Heart left ventricle (tissue), 16 donors: ENCODE measurements around the gene PRDM15. TPM values are rescaled to one million over a fixed set of nuclear protein-coding genes. Genes with fewer than 3 reads are reported as not detected.

Experiments used
- ATAC-seq, 4 donors: fragments of 200-7000 bp; cut with Tn5 transposase; one replicate each; pipeline ENCODE4 v1.9.1; 2020 to 2022; ENCODE audit warnings: moderate library complexity in 4 of 4, mild to moderate bottlenecking in 3 of 4, moderate number of reproducible peaks in 1 of 4
- DNase-seq, 5 donors: peaks; one replicate each; pipeline ENCODE4 v3.0.0-alpha.2; 2020
- H3K27ac ChIP-seq, 12 donors: fragments of 200-600 bp; sonication (generic) in 4 of 12; one replicate each; pipeline versions ENCODE4 v1.5.0 to v1.8.0; 2016 to 2022; ENCODE audit warnings: mild to moderate bottlenecking in 2 of 12
- H3K27me3 ChIP-seq, 9 donors: fragments of 200-600 bp; sonication (generic) in 2 of 9; one replicate each; pipeline versions ENCODE4 v1.5.1 to v1.8.0; 2016 to 2022; ENCODE audit warnings: mild to moderate bottlenecking in 3 of 9
- H3K36me3 ChIP-seq, 9 donors: fragments of 200-600 bp; sonication (generic) in 2 of 9; one replicate each; pipeline versions ENCODE4 v1.5.0 to v1.8.0; 2018 to 2022; ENCODE audit warnings: mild to moderate bottlenecking in 2 of 9
- H3K4me1 ChIP-seq, 12 donors: fragments of 200-600 bp; sonication (generic) in 4 of 12; one replicate each; pipeline versions ENCODE4 v1.5.0 to v1.8.0; 2016 to 2022; ENCODE audit warnings: mild to moderate bottlenecking in 3 of 12
- H3K4me3 ChIP-seq, 12 donors: fragments of 200-600 bp; sonication (generic) in 4 of 12; one replicate each; pipeline versions ENCODE4 v1.5.0 to v1.8.0; 2017 to 2022; ENCODE audit warnings: mild to moderate bottlenecking in 9 of 12, moderate library complexity in 4 of 12
- H3K9me3 ChIP-seq, 12 donors: fragments of 200-600 bp; sonication (generic) in 4 of 12; one replicate each; pipeline versions ENCODE4 v1.5.0 to v1.8.0; 2016 to 2022; ENCODE audit warnings: mild to moderate bottlenecking in 1 of 12
- CTCF ChIP-seq, 12 donors: fragments of 200-600 bp; sonication (generic) in 4 of 12; IDR thresholded peaks; one replicate each; pipeline versions ENCODE4 v1.5.0 to v1.8.0; 2018 to 2022; ENCODE audit warnings: antibody characterized with exemption in 12 of 12, mild to moderate bottlenecking in 5 of 12
- POLR2A ChIP-seq, 2 donors: fragments of 450-650 bp; IDR thresholded peaks; one replicate each; pipeline ENCODE4 v1.6.1; 2017; ENCODE audit warnings: antibody characterized with exemption in 2 of 2, mild to moderate bottlenecking in 2 of 2, moderate library complexity in 2 of 2
- WGBS, 4 donors: extraction: QIAGEN DNeasy Blood & Tissue Kit in 2 of 4; methylation state at CpG; one replicate each; pipeline versions ENCODE4 v1.1.5 to v1.1.7; 2013 to 2018; 5-methylcytosine and 5-hydroxymethylcytosine counted together
- intact Hi-C, 10 donors: fragments of 100-400 bp; cut with DNase I; formaldehyde crosslinking; loops; one replicate each; pipeline versions ENCODE4 v1.11.1 to v1.14.2; 2022
- polyA plus RNA-seq, 2 donors: library from polyadenylated mRNA; stranded (reverse); fragments of 200-250 nt; gene quantifications; one replicate each; pipeline ENCODE4 v1.2.3, GENCODE V29; 2013
- total RNA-seq, 9 donors: library from RNA; depleted of rRNA in 2 of 9; stranded (reverse); fragments of >200 nt in 2 of 9; fragmentation: NEBNext Ultra II Directional in 3 of 9; extraction: Animal tissue kit (Norgen Biotek cat#: 25700) in 3 of 9; gene quantifications; one replicate each; pipeline versions ENCODE4 v1.1.0 to v1.2.4, GENCODE V29; 2016 to 2023
- donor health status: ischemic (EF 13 %, LVEDD 7.1; RV severe dilation, severe dysfunction).
- donor health status: healthy with polysubstance abuse.
- donor health status: DM: no; HTN: yes; CAD: no.
- donor health status: DM: no; HTN: no; CAD: no.
- donor health status: ischemic (EF 25% LVEDD 6.9; RV normal size, moderate dysfunction).
- donor health status: ischemic (EF 25% LVEDD 5.7; RV mildly dilated, moderate dysfunction).
- donor health status: healthy.
- donor health status: DM: yes; HTN: yes; CAD: no.
- donor health status: ischemic (EF 35%, LVEDD 5.7; RV mildly dilated, moderate dysfunction).
- donor health status: nonischemic (EF 11% LVEDD 7.7; RV severe dilation, severe dysfunction).
- donor health status: DM: yes; HTN: yes; CAD: no.
- donor health status: PGD.
- donor health status: ischemic (EF 29% LVEDD 5.4; RV normal size, mild dysfunction).
- donor health status: nonischemic (EF 23%, LVEDD 6.1; RV moderate dilation, normal function).

The PRDM15 gene
- total and polyA plus RNA-seq, 11 donors: 2.1 to 6.3 (median 2.7) TPM

DNA sequence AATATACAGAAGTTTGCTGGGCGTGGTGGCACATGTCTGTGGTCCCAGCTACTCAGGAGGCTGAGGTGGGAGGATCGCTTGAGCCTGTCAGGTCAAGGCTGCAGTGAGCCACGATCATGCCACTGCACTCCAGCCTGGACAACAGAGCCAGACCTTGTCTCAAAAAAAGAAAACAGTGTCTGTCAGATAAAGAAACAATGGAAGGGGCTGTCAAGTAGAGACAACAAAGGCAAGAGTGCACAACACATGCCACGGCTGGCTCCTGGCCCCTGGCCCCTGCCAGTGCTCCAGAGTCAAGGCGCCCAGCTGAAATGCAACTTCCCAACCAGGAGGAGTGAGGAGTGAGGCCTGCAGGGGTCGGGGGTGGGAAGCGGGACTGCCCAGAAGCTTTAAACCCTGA, 32.6 kb downstream of the PRDM15 start:
- H3K36me3 ChIP-seq: peaks cover 0 to 11% (median 0%) of the 10 kb centered on the region in 9 donors
- intact Hi-C loops: no loop called here
- ATAC-seq (no peak), DNase-seq (no peak)
- H3K27me3 ChIP-seq: no peaks in the 10 kb centered on the region
- H3K27ac ChIP-seq: no peak overlapping the region
- no peaks in the 10 kb centered on the region for H3K4me1 ChIP-seq
- no peak overlapping the region for H3K4me3 ChIP-seq
- TF ChIP-seq CTCF (IDR thresholded peaks at IDR 0.05): no peak
- no peak for TF ChIP-seq POLR2A (IDR thresholded peaks at IDR 0.05)
- peaks cover 0 to 5% (median 0%) of the 10 kb centered on the region in 12 donors for H3K9me3 ChIP-seq
- 85 to 94% (median 89%) methylated on average over 7 of the region's 7 CpGs for WGBS, 4 donors

GRCh38 chr21:41846033-41846317, 33.2 kb downstream of the PRDM15 start:
- no peak overlapping the region for H3K4me3 ChIP-seq
- no peak for ATAC-seq
- 84 to 92% (median 88%) methylated on average over 6 of the region's 6 CpGs for WGBS, 4 donors

DNA sequence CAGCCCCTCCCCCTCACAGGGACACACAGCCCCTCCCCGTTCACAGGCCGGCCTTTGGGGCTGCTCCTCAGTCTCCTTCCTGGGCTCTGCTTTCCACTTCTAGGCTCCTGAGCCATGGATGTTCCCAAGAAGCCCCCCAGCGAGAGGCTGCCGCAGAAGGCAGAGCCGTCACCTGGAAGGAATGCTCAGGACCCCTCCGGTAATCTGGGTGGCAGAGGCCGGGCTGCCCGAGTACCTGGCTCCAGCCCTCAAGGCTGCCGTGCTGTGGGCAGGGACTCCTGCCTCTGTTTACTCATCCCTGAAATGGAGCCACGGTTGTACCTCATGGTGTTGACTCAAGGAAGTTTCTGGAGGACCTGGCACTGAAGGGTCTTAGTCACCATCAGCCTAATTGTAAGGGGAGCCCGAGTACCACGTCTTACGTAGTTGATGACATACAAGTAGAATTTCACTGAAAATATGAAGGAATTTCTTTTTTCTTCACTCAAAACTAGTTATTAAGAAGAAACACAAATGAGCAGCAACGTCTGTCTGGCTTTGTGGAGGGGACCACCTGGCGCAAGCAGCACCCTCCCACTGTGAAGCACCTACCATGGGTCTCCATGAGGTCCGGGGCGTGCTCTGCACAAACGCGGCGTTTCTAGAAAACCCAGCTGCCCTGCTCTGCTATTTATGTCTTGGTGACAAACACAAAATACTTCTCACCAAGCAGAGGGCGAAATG, 33.7 kb downstream of the PRDM15 start:
- H3K27ac ChIP-seq: no peak overlapping the region
- TF ChIP-seq CTCF (IDR thresholded peaks at IDR 0.05) (no peak), POLR2A (IDR thresholded peaks at IDR 0.05) (no peak)
- peaks cover 0 to 15% (median 6%) of the 10 kb centered on the region in 12 donors for H3K9me3 ChIP-seq
- H3K4me1 ChIP-seq: no peaks in the 10 kb centered on the region
- H3K36me3 ChIP-seq: peaks cover 0 to 12% (median 0%) of the 10 kb centered on the region in 9 donors
- no peak overlapping the region for H3K4me3 ChIP-seq
- H3K27me3 ChIP-seq: no peaks in the 10 kb centered on the region
- intact Hi-C loops: no loop called here
- DNase-seq (no peak), ATAC-seq (no peak)
- WGBS, 4 donors: 90 to 95% (median 92%) methylated on average over 12 to 21 of the region's 21 CpGs

More at GRCh38 chr21:41846033-41846317, 33.2 kb downstream of the PRDM15 start:
- H3K27me3 ChIP-seq: no peaks in the 10 kb centered on the region
- intact Hi-C loops: no loop called here
- H3K36me3 ChIP-seq: peaks cover 0 to 11% (median 0%) of the 10 kb centered on the region in 9 donors
- TF ChIP-seq POLR2A (IDR thresholded peaks at IDR 0.05) (no peak), CTCF (IDR thresholded peaks at IDR 0.05) (no peak)
- DNase-seq: no peak
- H3K9me3 ChIP-seq: peaks cover 0 to 10% (median 3%) of the 10 kb centered on the region in 12 donors
- H3K4me1 ChIP-seq: no peaks in the 10 kb centered on the region
- H3K27ac ChIP-seq: no peak overlapping the region

DNA sequence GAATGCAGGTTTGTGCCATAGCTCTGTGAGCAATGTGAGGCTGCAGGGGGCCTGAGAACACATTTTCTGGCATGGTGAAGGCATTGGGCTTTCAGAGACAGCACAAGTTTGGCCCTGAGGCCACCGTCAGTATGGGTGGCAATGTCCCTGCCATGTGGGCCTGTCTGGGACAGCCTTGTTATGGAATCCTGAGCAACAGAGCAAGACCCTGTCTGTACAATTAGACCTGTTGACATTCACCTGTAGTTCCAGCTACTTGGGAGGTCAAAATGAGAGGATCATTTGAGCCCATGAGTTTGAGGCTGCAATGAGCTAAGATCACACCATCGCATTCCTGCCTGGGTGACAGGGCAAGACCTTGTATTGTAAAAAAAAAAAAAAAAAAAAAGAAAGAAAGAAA, 35.6 kb downstream of the PRDM15 start:
- peaks cover 0 to 23% (median 8%) of the 10 kb centered on the region in 9 donors for H3K36me3 ChIP-seq
- no peak overlapping the region for H3K27ac ChIP-seq
- TF ChIP-seq CTCF (IDR thresholded peaks at IDR 0.05): no peak
- no peak for TF ChIP-seq POLR2A (IDR thresholded peaks at IDR 0.05)
- intact Hi-C loops: no loop called here
- peaks cover 0 to 18% (median 6%) of the 10 kb centered on the region in 12 donors for H3K9me3 ChIP-seq
- WGBS, 4 donors: 95 to 100% (median 99%) methylated on average over 2 of the region's 2 CpGs
- H3K27me3 ChIP-seq: no peaks in the 10 kb centered on the region
- no peaks in the 10 kb centered on the region for H3K4me1 ChIP-seq
- no peak overlapping the region for H3K4me3 ChIP-seq
- DNase-seq (no peak), ATAC-seq (no peak)
